ENCODE measurements around the gene GET3.
"Not testable (repeated sequence)": the region's sequence is repeated elsewhere in the genome, so short reads cannot be mapped to it uniquely, and the experiment has no call there.

The GET3 gene

DNA sequence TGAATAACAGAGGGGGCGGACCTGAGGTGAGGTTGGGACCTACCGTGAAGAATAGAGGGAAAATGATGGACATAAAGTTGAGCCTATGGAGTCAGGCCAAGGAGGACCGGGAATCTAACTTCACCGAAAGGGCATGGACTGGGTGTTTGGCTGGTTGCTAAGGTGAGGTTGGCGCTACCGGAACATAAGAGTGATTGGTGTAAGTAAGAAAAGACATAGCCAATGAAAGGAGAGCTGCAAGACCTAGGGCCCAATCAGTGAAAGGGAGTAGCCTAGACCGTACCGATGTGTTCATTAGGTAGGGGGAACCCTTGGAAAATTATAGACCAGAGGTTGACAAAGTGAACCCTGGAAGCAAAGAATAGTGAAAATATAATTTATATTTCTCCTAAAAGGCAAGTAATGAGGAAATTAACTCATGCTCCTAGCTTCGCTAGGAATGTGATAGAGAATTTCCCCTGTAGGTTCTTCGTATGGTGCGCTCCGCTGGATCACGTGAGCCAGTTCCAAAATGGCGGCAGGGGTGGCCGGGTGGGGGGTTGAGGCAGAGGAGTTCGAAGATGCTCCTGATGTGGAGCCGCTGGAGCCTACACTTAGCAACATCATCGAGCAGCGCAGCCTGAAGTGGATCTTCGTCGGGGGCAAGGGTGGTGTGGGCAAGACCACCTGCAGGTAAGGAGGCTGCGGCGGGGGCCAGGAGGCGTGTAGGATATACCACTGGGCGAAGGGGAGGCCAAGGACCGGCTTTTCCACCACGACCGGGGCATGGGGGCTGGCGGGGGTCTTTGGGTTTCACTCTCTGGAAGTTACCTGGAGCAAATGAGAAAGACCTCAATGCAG, at the start of gene GET3:
TSS of gene GET3 (plus strand) at position 503 of the 840 bp plus-strand sequence. CDS start at position 512, 9 bp downstream.
- in situ Hi-C loops (cut with MboI; ENCODE audit: low sequenced_read_pairs), result no loop called here
- no peaks in the 10 kb centered on the region for H3K27me3 ChIP-seq (ENCODE audit: low read depth)
- peak; percentile 96 to 100 for DNase-seq (ENCODE audit: low spot score in 2 of 2)
- H3K36me3 ChIP-seq (replicated peaks), result peaks cover 22% of the 10 kb centered on the region
- no peaks in the 10 kb centered on the region; the same call in none of the 2 replicates for H3K9me3 ChIP-seq
- peaks cover 11% of the 10 kb centered on the region for H3K4me1 ChIP-seq
- H3K4me3 ChIP-seq, result peak within 1 kb of the TSS; percentile 64

GRCh38 chr19:12689012-12689411, 48.3 kb upstream of the GET3 start:
- in situ Hi-C loops (cut with MboI; ENCODE audit: low sequenced_read_pairs), result no loop called here
- Histone ChIP-seq H3K9me3 (no peaks in the 10 kb centered on the region), H3K4me1 (no peaks in the 10 kb centered on the region), H3K27me3 (ENCODE audit: low read depth) (no peaks in the 10 kb centered on the region), H3K36me3 (replicated peaks) (no peaks in the 10 kb centered on the region; the same call in 1 of the 2 replicates), H3K4me3 (no peak overlapping the region)
- DNase-seq (ENCODE audit: low spot score in 2 of 2), result no peak

DNA sequence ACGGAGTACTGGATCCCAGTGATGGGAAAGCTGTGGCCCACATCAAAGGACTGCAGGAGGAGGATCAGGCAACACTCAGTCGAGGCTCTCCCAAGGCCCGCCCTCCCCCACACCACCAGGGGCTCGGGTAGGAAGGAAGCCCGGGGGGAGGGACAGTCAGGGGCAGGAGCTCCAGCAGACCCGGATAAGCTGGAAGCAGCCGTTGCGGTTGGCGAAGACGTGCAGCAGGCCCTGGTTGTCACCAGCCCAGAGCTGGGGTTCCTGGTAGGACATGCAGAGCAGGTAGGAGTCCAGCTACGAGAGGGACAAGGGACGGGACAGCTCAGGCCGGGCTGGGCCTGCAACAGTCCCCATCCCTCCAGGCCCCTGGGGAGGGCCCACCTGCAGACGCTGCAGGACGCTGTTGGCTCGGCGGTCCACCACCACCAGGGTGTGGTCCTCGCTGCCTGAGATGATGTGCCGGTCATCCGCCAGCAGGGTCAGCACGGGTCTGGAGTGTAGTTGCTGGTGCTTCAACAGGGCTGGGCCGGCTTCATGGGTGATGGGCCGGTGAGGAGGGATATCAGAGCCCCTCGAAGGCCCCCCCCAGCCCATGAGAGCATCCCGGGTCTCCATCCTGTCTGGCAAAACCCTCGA, 47.6 kb upstream of the GET3 start:
- Histone ChIP-seq H3K27me3 (ENCODE audit: low read depth) (no peaks in the 10 kb centered on the region), H3K4me1 (no peaks in the 10 kb centered on the region), H3K9me3 (no peaks in the 10 kb centered on the region), H3K36me3 (replicated peaks) (no peaks in the 10 kb centered on the region; the same call in 1 of the 2 replicates), H3K4me3 (no peak overlapping the region)
- in situ Hi-C loops (cut with MboI; ENCODE audit: low sequenced_read_pairs), result no loop called here
- no peak for DNase-seq (ENCODE audit: low spot score in 2 of 2)

DNA sequence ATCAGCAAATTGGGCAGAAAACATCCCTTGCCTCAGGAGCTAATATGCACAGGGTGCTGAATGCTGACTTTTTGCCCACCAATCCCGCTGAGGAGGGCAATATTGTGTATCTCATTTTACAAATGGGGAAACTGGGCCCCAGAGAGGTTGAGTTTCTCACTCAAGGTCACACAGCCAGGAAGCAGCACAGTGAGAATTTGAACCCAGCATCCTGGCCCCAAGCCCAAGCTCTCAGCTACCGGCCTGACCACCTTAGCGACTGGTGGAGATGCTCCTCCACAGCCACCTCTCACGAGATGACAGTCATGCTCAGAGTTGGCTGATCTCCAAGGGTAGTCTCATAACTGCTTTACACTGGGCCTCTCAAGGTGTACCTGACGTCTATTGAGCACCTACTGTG, 44.3 kb upstream of the GET3 start:
- Histone ChIP-seq H3K9me3 (no peaks in the 10 kb centered on the region), H3K4me1 (peaks cover 5% of the 10 kb centered on the region), H3K27me3 (ENCODE audit: low read depth) (no peaks in the 10 kb centered on the region), H3K4me3 (no peak overlapping the region), H3K36me3 (replicated peaks) (peaks cover 2% of the 10 kb centered on the region)
- no peak for DNase-seq (ENCODE audit: low spot score in 2 of 2)
- in situ Hi-C loops (cut with MboI; ENCODE audit: low sequenced_read_pairs), result no loop called here

- peaks cover 5% of the 10 kb centered on the region for H3K4me1 ChIP-seq
- H3K36me3 ChIP-seq (replicated peaks), result peaks cover 10% of the 10 kb centered on the region
- H3K27me3 ChIP-seq (ENCODE audit: low read depth), result no peaks in the 10 kb centered on the region
- in situ Hi-C loops (cut with MboI; ENCODE audit: low sequenced_read_pairs), result no loop called here
- no peak for DNase-seq (ENCODE audit: low spot score in 2 of 2)
- no peak overlapping the region for H3K4me3 ChIP-seq
- H3K9me3 ChIP-seq, result no peaks in the 10 kb centered on the region
Observed at GRCh38 chr19:12694641-12695040, 42.7 kb upstream of the GET3 start.

DNA sequence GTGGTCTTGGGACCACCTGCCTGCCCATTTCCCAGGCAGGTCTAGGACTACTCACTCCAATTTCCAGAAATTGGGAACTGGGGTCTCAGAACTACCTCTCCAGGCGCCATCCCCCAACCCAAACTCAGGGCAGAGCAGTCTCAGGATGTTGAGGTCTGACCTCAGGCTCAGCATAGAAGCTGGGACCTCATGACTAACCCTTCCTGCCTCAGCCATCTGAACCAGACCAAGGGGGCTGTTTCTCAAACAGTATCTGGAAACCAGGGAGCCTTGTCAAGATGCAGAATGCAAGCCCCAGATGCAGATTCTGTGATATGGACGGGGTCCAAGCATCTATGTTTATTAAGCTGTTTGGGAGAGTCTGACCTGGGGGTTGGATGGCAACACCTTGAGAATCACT, 42.2 kb upstream of the GET3 start:
- Histone ChIP-seq H3K27me3 (ENCODE audit: low read depth) (no peaks in the 10 kb centered on the region), H3K9me3 (no peaks in the 10 kb centered on the region), H3K36me3 (replicated peaks) (peaks cover 15% of the 10 kb centered on the region), H3K4me3 (peak overlapping the region; percentile 86), H3K4me1 (peaks cover 5% of the 10 kb centered on the region)
- in situ Hi-C loops (cut with MboI; ENCODE audit: low sequenced_read_pairs), result no loop called here
- no peak for DNase-seq (ENCODE audit: low spot score in 2 of 2)

GRCh38 chr19:12695514-12695913, 41.8 kb upstream of the GET3 start:
- no peak for DNase-seq (ENCODE audit: low spot score in 2 of 2)
- Histone ChIP-seq H3K4me3 (peak overlapping the region; percentile 86), H3K9me3 (no peaks in the 10 kb centered on the region), H3K36me3 (replicated peaks) (peaks cover 17% of the 10 kb centered on the region), H3K27me3 (ENCODE audit: low read depth) (no peaks in the 10 kb centered on the region), H3K4me1 (peaks cover 5% of the 10 kb centered on the region)
- in situ Hi-C loops (cut with MboI; ENCODE audit: low sequenced_read_pairs), result no loop called here

DNA sequence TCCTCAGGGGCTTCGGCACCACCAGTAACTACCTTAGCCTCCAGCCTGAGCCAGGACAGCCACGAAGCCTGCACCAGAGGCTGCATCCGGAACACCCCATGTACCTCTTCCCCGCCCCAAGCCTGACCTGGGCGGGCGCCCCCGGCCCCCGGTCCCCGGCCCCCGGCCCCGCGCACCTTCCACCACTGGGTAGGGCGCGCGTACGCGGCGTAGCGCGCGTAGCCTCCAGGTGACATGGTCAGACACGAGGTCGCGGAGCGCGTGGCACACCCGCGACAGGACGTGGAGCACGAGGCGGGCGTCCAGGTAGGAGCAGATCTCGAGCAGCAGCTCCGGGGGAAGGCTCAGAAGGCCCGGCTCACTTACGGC, 41.3 kb upstream of the GET3 start:
- H3K9me3 ChIP-seq, result no peaks in the 10 kb centered on the region
- H3K36me3 ChIP-seq (replicated peaks), result peaks cover 21% of the 10 kb centered on the region
- H3K27me3 ChIP-seq (ENCODE audit: low read depth), result no peaks in the 10 kb centered on the region
- DNase-seq (ENCODE audit: low spot score in 2 of 2), result no peak
- peak overlapping the region; percentile 86 for H3K4me3 ChIP-seq
- peaks cover 5% of the 10 kb centered on the region for H3K4me1 ChIP-seq
- in situ Hi-C loops (cut with MboI; ENCODE audit: low sequenced_read_pairs), result no loop called here

- Histone ChIP-seq H3K9me3 (no peaks in the 10 kb centered on the region), H3K4me1 (peaks cover 5% of the 10 kb centered on the region), H3K36me3 (replicated peaks) (peaks cover 27% of the 10 kb centered on the region), H3K27me3 (ENCODE audit: low read depth) (no peaks in the 10 kb centered on the region), H3K4me3 (peak within 1 kb of the TSS; percentile 86)
- in situ Hi-C loops (cut with MboI; ENCODE audit: low sequenced_read_pairs), result no loop called here
- DNase-seq (ENCODE audit: low spot score in 2 of 2), result peak; percentile 86 to 97
Observed at GRCh38 chr19:12696366-12697335, 40.6 kb upstream of the GET3 start, which contains the start of gene FBXW9. Gene FBXW9, minus strand, starts transcription at chr19:12696631. Its CDS starts 50 bp downstream, at chr19:12696581.

- in situ Hi-C loops (cut with MboI; ENCODE audit: low sequenced_read_pairs); H3K9me3 ChIP-seq; DNase-seq (ENCODE audit: low spot score in 2 of 2); H3K4me3 ChIP-seq; H3K27me3 ChIP-seq (ENCODE audit: low read depth); H3K4me1 ChIP-seq: not testable (repeated sequence)
- peaks cover 35% of the 10 kb centered on the region for H3K36me3 ChIP-seq (replicated peaks)
Observed at GRCh38 chr19:12697425-12697824, 39.9 kb upstream of the GET3 start.

- no peaks in the 10 kb centered on the region for H3K9me3 ChIP-seq
- H3K4me3 ChIP-seq, result no peak overlapping the region
- in situ Hi-C loops (cut with MboI; ENCODE audit: low sequenced_read_pairs), result no loop called here
- DNase-seq (ENCODE audit: low spot score in 2 of 2), result no peak
- H3K4me1 ChIP-seq, result peaks cover 5% of the 10 kb centered on the region
- peaks cover 42% of the 10 kb centered on the region for H3K36me3 ChIP-seq (replicated peaks)
- H3K27me3 ChIP-seq (ENCODE audit: low read depth), result no peaks in the 10 kb centered on the region
Observed at GRCh38 chr19:12698138-12698537, 39.2 kb upstream of the GET3 start.

- H3K36me3 ChIP-seq (replicated peaks), result peaks cover 78% of the 10 kb centered on the region
Observed at GRCh38 chr19:12701596-12702282, 35.6 kb upstream of the GET3 start.

DNA sequence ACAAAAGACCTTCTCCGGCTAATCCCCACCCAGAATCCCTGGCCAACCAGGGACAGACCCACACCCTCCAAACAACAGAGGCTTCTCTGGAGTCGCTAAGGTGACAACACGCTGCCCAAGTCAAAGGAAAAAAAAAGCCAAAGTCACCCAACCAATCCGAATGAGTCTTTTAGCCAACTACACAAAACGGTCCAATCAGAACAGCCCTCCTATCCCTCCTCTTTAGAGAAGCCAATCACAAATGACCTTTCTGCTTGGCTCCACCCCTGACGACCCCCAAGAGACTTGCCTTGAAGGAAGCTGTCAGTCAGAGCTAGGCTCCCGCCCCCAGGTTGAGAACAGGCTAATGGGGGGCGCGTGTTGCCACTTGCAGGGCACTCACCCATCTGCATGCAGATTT, 34.3 kb upstream of the GET3 start:
- DNase-seq (ENCODE audit: low spot score in 2 of 2), result peak; percentile 63 to 83
- Histone ChIP-seq H3K9me3 (no peaks in the 10 kb centered on the region), H3K36me3 (replicated peaks) (peaks cover 87% of the 10 kb centered on the region), H3K4me1 (no peaks in the 10 kb centered on the region; the same call in 1 of the 2 replicates), H3K4me3 (no peak overlapping the region), H3K27me3 (ENCODE audit: low read depth) (no peaks in the 10 kb centered on the region)
- in situ Hi-C loops (cut with MboI; ENCODE audit: low sequenced_read_pairs), result no loop called here

More at GRCh38 chr19:12701596-12702282, 35.6 kb upstream of the GET3 start:
- Histone ChIP-seq H3K4me3 (no peak overlapping the region), H3K4me1 (peaks cover under 1% of the 10 kb centered on the region; the same call in 1 of the 2 replicates), H3K27me3 (ENCODE audit: low read depth) (no peaks in the 10 kb centered on the region), H3K9me3 (no peaks in the 10 kb centered on the region)
- DNase-seq (ENCODE audit: low spot score in 2 of 2), result no peak
- in situ Hi-C loops (cut with MboI; ENCODE audit: low sequenced_read_pairs), result no loop called here

Data from HAP-1 (cell line).